Measurements from ENCODE around the gene SASH3. TPM values are rescaled to one million over a fixed set of nuclear protein-coding genes. Genes with fewer than 3 reads are reported as not detected.

SASH3 gene
- polyA plus RNA-seq, 2 of the 4 experiments (the other 2 are of a cell fraction) = not detected

DNA sequence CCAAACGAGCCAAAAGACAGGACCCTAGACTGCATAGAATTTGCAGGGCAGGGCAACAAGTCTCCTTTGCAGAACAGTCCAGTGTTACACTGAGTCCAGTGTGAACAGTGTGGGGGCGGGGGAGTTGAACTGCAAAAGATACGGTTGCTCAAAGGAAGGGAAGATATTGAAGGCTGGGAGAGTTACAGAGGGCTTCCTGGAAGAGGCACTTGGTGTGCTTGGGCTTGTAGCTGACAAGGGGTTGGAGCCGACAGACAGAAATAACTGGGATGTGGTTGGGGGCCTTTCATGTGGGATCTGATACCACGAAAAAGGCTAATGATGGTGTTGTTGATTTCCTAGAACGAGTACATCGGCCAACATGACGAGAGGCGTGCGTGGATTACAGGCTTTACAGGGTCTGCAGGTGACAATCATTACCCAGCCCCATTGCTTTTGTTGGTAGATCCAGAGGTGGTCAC is 34.9 kb upstream of the SASH3 start:
- 73% methylated on average over 10 of the region's 10 CpGs for WGBS (ENCODE audit: missing lambda C conversion rate)
- H3K4me2 ChIP-seq = no peak overlapping the region
- POLR2A ChIA-PET = no interaction called here
- ATAC-seq (no peak), FAIRE-seq (no peak), DNase-seq (ENCODE audit: low read depth in 1 of 2, low spot score in 1 of 2) (no peak)
- H3K9me3 ChIP-seq = no peaks in the 10 kb centered on the region
- H3K4me3 ChIP-seq = no peak overlapping the region
- CTCF ChIA-PET = interaction anchor here (1.5 kb wide), 1 partner anchor 18 kb away, joined by 3 read pairs; no protein-coding TSS in a partner anchor
- H3K4me1 ChIP-seq = no peaks in the 10 kb centered on the region
- TF ChIP-seq FOSB (CRISPR knock-in tag; IDR thresholded peaks at IDR 0.05) = no peak
- TF ChIP-seq NPAS2 (CRISPR knock-in tag; IDR thresholded peaks at IDR 0.05; ENCODE audit: borderline replicate concordance) = no peak
- TF ChIP-seq RFX5 (IDR thresholded peaks at IDR 0.05) = no peak
- H3K27ac ChIP-seq = no peak overlapping the region

DNA sequence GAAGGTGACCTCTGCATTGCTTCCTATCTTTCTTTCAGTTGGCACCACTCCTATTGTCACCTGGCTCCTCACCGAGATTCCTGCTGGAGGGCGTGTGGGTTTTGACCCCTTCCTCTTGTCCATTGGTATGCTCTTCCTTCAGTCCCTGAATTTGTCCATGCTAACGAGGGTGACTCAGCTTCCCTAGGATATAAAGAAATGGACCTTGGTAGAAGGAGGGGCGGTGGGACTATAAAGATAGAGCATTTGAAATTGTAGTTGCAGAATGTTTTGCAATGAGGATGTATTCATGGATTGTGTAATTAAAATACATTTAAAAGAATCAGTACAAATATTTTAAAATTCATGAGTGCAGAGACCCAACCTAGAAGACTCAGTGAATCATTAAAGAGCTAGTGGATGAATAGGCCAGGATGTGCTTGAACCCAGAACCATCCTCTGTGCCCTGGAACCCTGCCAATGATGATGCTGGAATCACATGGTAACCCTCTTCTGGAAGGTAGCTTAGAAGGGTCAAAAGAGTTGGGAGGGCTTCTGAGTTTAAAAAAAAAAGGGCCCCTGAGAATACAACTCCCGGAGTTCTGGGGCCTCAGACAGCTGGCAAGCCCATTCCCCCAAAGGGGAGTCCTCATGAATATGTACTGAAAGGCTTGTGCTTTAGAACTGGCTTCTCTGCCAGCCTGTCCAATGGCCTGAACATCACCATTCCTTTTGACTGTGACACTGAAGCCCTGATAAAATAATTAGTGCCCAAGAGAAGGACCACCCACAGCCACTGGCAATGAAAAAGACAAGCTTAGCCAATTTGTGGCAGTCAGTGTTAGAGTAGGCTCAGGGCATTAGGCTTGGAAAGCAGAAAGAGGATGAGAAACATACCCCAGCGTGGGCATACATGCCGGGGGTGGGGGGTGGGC is 32.9 kb upstream of the SASH3 start:
- Histone ChIP-seq H3K27ac (no peak overlapping the region), H3K4me1 (no peaks in the 10 kb centered on the region), H3K9me3 (no peaks in the 10 kb centered on the region), H3K4me3 (no peak overlapping the region), H3K4me2 (no peak overlapping the region)
- ChIA-PET CTCF (interaction anchor here (0.6 to 1.9 kb wide), 5 partner anchors 20 to 119 kb away, joined by 3 to 11 read pairs (median 4); partner anchors contain the start of gene APLN), POLR2A (no interaction called here)
- peak; percentile 78 for FAIRE-seq
- no peak for DNase-seq (ENCODE audit: low read depth in 1 of 2, low spot score in 1 of 2)
- ATAC-seq = no peak
- WGBS (ENCODE audit: missing lambda C conversion rate) = 75% methylated on average over 6 of the region's 7 CpGs
- TF ChIP-seq CHD2 (IDR thresholded peaks at IDR 0.05; ENCODE audit: low read length, partially characterized antibody) (no peak), EP300 (IDR thresholded peaks at IDR 0.05) (no peak), ZNF302 (CRISPR knock-in tag; IDR thresholded peaks at IDR 0.05) (no peak), CBX2 (IDR thresholded peaks at IDR 0.05; ENCODE audit: borderline replicate concordance, low read depth) (no peak), HOXB5 (CRISPR knock-in tag; IDR thresholded peaks at IDR 0.05) (no peak), FOXS1 (CRISPR knock-in tag; IDR thresholded peaks at IDR 0.05) (no peak), EHMT2 (IDR thresholded peaks at IDR 0.05; ENCODE audit: low read depth) (no peak), KDM5A (IDR thresholded peaks at IDR 0.05) (no peak), RFX5 (IDR thresholded peaks at IDR 0.05) (no peak), HOXB13 (CRISPR knock-in tag; IDR thresholded peaks at IDR 0.05; ENCODE audit: low read depth) (no peak), CBX8 (IDR thresholded peaks at IDR 0.05) (no peak), SREBF2 (IDR thresholded peaks at IDR 0.05) (no peak), MAZ (IDR thresholded peaks at IDR 0.05; ENCODE audit: borderline replicate concordance, low read depth, low read length) (no peak), CHD4 (IDR thresholded peaks at IDR 0.05; ENCODE audit: borderline replicate concordance) (no peak), POLR2A (IDR thresholded peaks at IDR 0.05; ENCODE audit: low read length) (no peak)
- TF ChIP-seq, protein P1, sequence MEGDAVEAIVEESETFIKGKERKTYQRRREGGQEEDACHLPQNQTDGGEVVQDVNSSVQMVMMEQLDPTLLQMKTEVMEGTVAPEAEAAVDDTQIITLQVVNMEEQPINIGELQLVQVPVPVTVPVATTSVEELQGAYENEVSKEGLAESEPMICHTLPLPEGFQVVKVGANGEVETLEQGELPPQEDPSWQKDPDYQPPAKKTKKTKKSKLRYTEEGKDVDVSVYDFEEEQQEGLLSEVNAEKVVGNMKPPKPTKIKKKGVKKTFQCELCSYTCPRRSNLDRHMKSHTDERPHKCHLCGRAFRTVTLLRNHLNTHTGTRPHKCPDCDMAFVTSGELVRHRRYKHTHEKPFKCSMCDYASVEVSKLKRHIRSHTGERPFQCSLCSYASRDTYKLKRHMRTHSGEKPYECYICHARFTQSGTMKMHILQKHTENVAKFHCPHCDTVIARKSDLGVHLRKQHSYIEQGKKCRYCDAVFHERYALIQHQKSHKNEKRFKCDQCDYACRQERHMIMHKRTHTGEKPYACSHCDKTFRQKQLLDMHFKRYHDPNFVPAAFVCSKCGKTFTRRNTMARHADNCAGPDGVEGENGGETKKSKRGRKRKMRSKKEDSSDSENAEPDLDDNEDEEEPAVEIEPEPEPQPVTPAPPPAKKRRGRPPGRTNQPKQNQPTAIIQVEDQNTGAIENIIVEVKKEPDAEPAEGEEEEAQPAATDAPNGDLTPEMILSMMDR (IDR thresholded peaks at IDR 0.05) = no peak
- TF ChIP-seq, protein P2, sequence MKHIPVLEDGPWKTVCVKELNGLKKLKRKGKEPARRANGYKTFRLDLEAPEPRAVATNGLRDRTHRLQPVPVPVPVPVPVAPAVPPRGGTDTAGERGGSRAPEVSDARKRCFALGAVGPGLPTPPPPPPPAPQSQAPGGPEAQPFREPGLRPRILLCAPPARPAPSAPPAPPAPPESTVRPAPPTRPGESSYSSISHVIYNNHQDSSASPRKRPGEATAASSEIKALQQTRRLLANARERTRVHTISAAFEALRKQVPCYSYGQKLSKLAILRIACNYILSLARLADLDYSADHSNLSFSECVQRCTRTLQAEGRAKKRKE (CRISPR knock-in tag; IDR thresholded peaks at IDR 0.05; ENCODE audit: low read depth) = no peak
- TF ChIP-seq, protein P3, sequence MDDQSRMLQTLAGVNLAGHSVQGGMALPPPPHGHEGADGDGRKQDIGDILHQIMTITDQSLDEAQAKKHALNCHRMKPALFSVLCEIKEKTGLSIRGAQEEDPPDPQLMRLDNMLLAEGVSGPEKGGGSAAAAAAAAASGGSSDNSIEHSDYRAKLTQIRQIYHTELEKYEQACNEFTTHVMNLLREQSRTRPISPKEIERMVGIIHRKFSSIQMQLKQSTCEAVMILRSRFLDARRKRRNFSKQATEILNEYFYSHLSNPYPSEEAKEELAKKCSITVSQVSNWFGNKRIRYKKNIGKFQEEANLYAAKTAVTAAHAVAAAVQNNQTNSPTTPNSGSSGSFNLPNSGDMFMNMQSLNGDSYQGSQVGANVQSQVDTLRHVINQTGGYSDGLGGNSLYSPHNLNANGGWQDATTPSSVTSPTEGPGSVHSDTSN (IDR thresholded peaks at IDR 0.05) = no peak
- TF ChIP-seq, protein P4, sequence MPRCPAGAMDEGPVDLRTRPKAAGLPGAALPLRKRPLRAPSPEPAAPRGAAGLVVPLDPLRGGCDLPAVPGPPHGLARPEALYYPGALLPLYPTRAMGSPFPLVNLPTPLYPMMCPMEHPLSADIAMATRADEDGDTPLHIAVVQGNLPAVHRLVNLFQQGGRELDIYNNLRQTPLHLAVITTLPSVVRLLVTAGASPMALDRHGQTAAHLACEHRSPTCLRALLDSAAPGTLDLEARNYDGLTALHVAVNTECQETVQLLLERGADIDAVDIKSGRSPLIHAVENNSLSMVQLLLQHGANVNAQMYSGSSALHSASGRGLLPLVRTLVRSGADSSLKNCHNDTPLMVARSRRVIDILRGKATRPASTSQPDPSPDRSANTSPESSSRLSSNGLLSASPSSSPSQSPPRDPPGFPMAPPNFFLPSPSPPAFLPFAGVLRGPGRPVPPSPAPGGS (IDR thresholded peaks at IDR 0.05) = no peak
